Thymus (tissue), 11 donors: ENCODE measurements around the gene IPO13. TPM values are rescaled to one million over a fixed set of nuclear protein-coding genes. Genes with fewer than 3 reads are reported as not detected.
A peak's percentile ranks its signal among the peaks of the same experiment; 100 is the strongest.

Experiments used
- DNase-seq, 9 donors: peaks; one replicate each; pipeline ENCODE4 v3.0.0-alpha.2; 2013; ENCODE audit warnings: low spot score in 9 of 9, low read depth in 6 of 9, missing footprints in 1 of 9
- H3K27ac ChIP-seq, 2 donors: one replicate each; pipeline ENCODE4 v1.5.1; 2013; ENCODE audit warnings: control low read depth in 1 of 2, low read depth in 1 of 2, low read length in 1 of 2, mild to moderate bottlenecking in 1 of 2, moderate library complexity in 1 of 2
- H3K27me3 ChIP-seq, 2 donors: one replicate each; pipeline ENCODE4 v1.5.1; 2013; ENCODE audit warnings: low read length in 1 of 2; ENCODE audit not compliant: control insufficient read depth in 2 of 2, insufficient read depth in 1 of 2
- H3K36me3 ChIP-seq, 2 donors: one replicate each; pipeline ENCODE4 v1.5.1; 2013; ENCODE audit warnings: low read length in 1 of 2, mild to moderate bottlenecking in 1 of 2, moderate library complexity in 1 of 2; ENCODE audit not compliant: control insufficient read depth in 2 of 2, insufficient read depth in 2 of 2
- H3K4me1 ChIP-seq, 2 donors: one replicate each; pipeline ENCODE4 v1.5.1; 2013; ENCODE audit warnings: low read length in 2 of 2; ENCODE audit not compliant: control insufficient read depth in 2 of 2, insufficient read depth in 2 of 2
- H3K4me3 ChIP-seq, 2 donors: one replicate each; pipeline ENCODE4 v1.5.1; 2013; ENCODE audit warnings: low read length in 2 of 2, control low read depth in 1 of 2, mild to moderate bottlenecking in 1 of 2
- H3K9me3 ChIP-seq, 2 donors: one replicate each; pipeline ENCODE4 v1.5.1; 2013; ENCODE audit warnings: low read length in 1 of 2, mild to moderate bottlenecking in 1 of 2; ENCODE audit not compliant: control insufficient read depth in 2 of 2, insufficient read depth in 1 of 2
- WGBS: extraction: QIAGEN DNeasy Blood & Tissue Kit; methylation state at CpG from one replicate; pipeline ENCODE4 v1.1.7; 2013; 5-methylcytosine and 5-hydroxymethylcytosine counted together
- polyA plus RNA-seq: library from polyadenylated mRNA; stranded (reverse); fragments of 200-250 nt; gene quantifications from one replicate; pipeline ENCODE4 v1.2.3, GENCODE V29; 2013
- total RNA-seq: library from RNA; stranded (reverse); fragments of 120-200 nt; gene quantifications from one replicate; pipeline ENCODE4 v1.2.4, GENCODE V29; 2013
- donor health status: healthy.

The IPO13 gene
- total and polyA plus RNA-seq, 2 donors, result 10.5 to 26.1 TPM

GRCh38 chr1:43925846-43926245 lies 20.9 kb upstream of the IPO13 start:
- 95% methylated on average over 9 of the region's 9 CpGs for WGBS

GRCh38 chr1:43930168-43930948 lies 16.4 kb upstream of the IPO13 start:
- Histone ChIP-seq H3K36me3 (peaks cover 3% of the 10 kb centered on the region in 2 donors), H3K27me3 (peaks cover 7 to 37% of the 10 kb centered on the region in 2 donors), H3K4me1 (peaks cover 3 to 16% of the 10 kb centered on the region in 2 donors), H3K27ac (no peak overlapping the region), H3K9me3 (peaks cover 0 to 3% of the 10 kb centered on the region in 2 donors), H3K4me3 (no peak overlapping the region)
- 99% methylated on average over 10 of the region's 10 CpGs for WGBS
- DNase-seq, result no peak

More at GRCh38 chr1:43925846-43926245, 20.9 kb upstream of the IPO13 start:
- Histone ChIP-seq H3K27ac (no peak overlapping the region), H3K4me3 (no peak overlapping the region), H3K27me3 (no peaks in the 10 kb centered on the region), H3K4me1 (no peaks in the 10 kb centered on the region), H3K9me3 (no peaks in the 10 kb centered on the region), H3K36me3 (peaks cover 3% of the 10 kb centered on the region in 2 donors)
- no peak for DNase-seq

- peaks cover 0 to 3% of the 10 kb centered on the region in 2 donors for H3K9me3 ChIP-seq
- no peak for DNase-seq
- peaks cover 3 to 16% of the 10 kb centered on the region in 2 donors for H3K4me1 ChIP-seq
- peaks cover 0 to under 1% of the 10 kb centered on the region in 2 donors for H3K36me3 ChIP-seq
- 83% methylated on average over 4 of the region's 4 CpGs for WGBS
- H3K27ac ChIP-seq, result no peak overlapping the region
- H3K27me3 ChIP-seq, result peaks cover 12 to 42% of the 10 kb centered on the region in 2 donors
- no peak overlapping the region for H3K4me3 ChIP-seq
These were observed 15.8 kb upstream of the IPO13 start for GRCh38 chr1:43930949-43931275.

- peaks cover 20 to 50% of the 10 kb centered on the region in 2 donors for H3K27me3 ChIP-seq
- peaks cover 6 to 16% of the 10 kb centered on the region in 2 donors for H3K4me1 ChIP-seq
- no peak overlapping the region for H3K4me3 ChIP-seq
- H3K9me3 ChIP-seq, result peaks cover 0 to 3% of the 10 kb centered on the region in 2 donors
- WGBS, result 98% methylated on average over 13 of the region's 13 CpGs
- DNase-seq, result no peak
- no peak overlapping the region for H3K27ac ChIP-seq
- H3K36me3 ChIP-seq, result no peaks in the 10 kb centered on the region
These were observed 14.8 kb upstream of the IPO13 start for GRCh38 chr1:43931711-43932660.

GRCh38 chr1:43932786-43933385 lies 13.9 kb upstream of the IPO13 start:
- H3K4me3 ChIP-seq, result no peak overlapping the region
- H3K4me1 ChIP-seq, result peaks cover 6 to 16% of the 10 kb centered on the region in 2 donors
- no peaks in the 10 kb centered on the region for H3K36me3 ChIP-seq
- H3K27me3 ChIP-seq, result peaks cover 20 to 54% of the 10 kb centered on the region in 2 donors
- peaks cover 0 to 3% of the 10 kb centered on the region in 2 donors for H3K9me3 ChIP-seq
- H3K27ac ChIP-seq, result no peak overlapping the region
- WGBS, result 37% methylated on average over 8 of the region's 8 CpGs
- no peak for DNase-seq

GRCh38 chr1:43933386-43934100 lies 13.2 kb upstream of the IPO13 start, which contains the start of gene ARTN:
Gene ARTN, plus strand, starts transcription at chr1:43933801. Its CDS starts 1,856 bp downstream, at chr1:43935657.
- no peak for DNase-seq
- Histone ChIP-seq H3K4me1 (peaks cover 6 to 16% of the 10 kb centered on the region in 2 donors), H3K36me3 (no peaks in the 10 kb centered on the region), H3K4me3 (peak within 1 kb of the TSS in 1 of 2 donors; percentile 6), H3K27ac (no peak within 1 kb of the TSS), H3K27me3 (peaks cover 20 to 58% of the 10 kb centered on the region in 2 donors), H3K9me3 (peaks cover 0 to 3% of the 10 kb centered on the region in 2 donors)
- WGBS, result 7% methylated on average over 42 of the region's 42 CpGs

- DNase-seq, result peak in 5 of 9 donors; percentile 17 to 52 (median 33)
- H3K27ac ChIP-seq, result no peak overlapping the region
- peaks cover 20 to 58% of the 10 kb centered on the region in 2 donors for H3K27me3 ChIP-seq
- H3K9me3 ChIP-seq, result peaks cover 0 to 3% of the 10 kb centered on the region in 2 donors
- H3K36me3 ChIP-seq, result no peaks in the 10 kb centered on the region
- WGBS, result 37% methylated on average over 13 of the region's 13 CpGs
- H3K4me3 ChIP-seq, result no peak overlapping the region
- peaks cover 6 to 16% of the 10 kb centered on the region in 2 donors for H3K4me1 ChIP-seq
These were observed 12.4 kb upstream of the IPO13 start for GRCh38 chr1:43934101-43934985.

GRCh38 chr1:43934986-43935324 lies 11.8 kb upstream of the IPO13 start:
- DNase-seq, result no peak
- WGBS, result 61% methylated on average over 5 of the region's 5 CpGs
- Histone ChIP-seq H3K9me3 (peaks cover 0 to 3% of the 10 kb centered on the region in 2 donors), H3K27ac (no peak overlapping the region), H3K36me3 (no peaks in the 10 kb centered on the region), H3K4me3 (no peak overlapping the region), H3K27me3 (peaks cover 20 to 58% of the 10 kb centered on the region in 2 donors), H3K4me1 (peaks cover 6 to 16% of the 10 kb centered on the region in 2 donors)
